Stimulated activated CD4-positive, alpha-beta T cell treated with anti-CD3 and anti-CD28 coated beads, TNF-alpha, amount 100 ng/mL, for 1 hour (primary cell): ENCODE data around the gene ACIN1.
A peak's percentile ranks its signal among the peaks of the same experiment; 100 is the strongest.
"Not testable (repeated sequence)": the region's sequence is repeated elsewhere in the genome, so short reads cannot be mapped to it uniquely, and the experiment has no call there.

Experiments used
- DNase-seq, 3 donors: peaks; one replicate each; pipeline ENCODE4 v3.0.0-alpha.2; 2020; ENCODE audit warnings: low read depth in 3 of 3, low spot score in 1 of 3

ACIN1 gene

DNA sequence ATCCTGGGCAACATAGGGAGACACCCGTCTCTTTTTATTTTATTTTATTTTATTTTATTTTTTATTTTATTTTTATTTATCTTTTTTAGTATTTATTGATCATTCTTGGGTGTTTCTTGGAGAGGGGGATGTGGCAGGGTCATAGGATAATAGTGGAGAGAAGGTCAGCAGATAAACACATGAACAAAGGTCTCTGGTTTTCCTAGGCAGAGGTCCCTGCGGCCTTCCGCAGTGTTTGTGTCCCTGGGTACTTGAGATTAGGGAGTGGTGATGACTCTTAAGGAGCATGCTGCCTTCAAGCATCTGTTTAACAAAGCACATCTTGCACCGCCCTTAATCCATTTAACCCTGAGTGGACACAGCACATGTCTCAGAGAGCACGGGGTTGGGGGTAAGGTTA, 12.7 kb upstream of the ACIN1 start:
- DNase-seq: not testable (repeated sequence)

DNA sequence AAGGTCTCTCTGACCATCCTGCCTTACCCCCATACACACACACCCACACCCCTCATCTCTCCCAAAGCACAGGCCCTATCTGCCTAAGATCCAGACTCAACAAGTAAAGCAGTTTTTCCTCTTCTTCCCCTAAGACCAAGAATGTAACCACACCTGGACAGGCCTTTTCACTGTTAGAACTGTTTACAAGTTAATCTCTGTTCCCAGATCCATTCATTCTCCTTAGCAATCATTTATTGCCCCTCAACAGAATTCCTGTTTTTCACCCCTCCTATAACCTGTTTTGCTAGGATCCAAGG, 11.8 kb upstream of the ACIN1 start:
- no peak for DNase-seq

DNA sequence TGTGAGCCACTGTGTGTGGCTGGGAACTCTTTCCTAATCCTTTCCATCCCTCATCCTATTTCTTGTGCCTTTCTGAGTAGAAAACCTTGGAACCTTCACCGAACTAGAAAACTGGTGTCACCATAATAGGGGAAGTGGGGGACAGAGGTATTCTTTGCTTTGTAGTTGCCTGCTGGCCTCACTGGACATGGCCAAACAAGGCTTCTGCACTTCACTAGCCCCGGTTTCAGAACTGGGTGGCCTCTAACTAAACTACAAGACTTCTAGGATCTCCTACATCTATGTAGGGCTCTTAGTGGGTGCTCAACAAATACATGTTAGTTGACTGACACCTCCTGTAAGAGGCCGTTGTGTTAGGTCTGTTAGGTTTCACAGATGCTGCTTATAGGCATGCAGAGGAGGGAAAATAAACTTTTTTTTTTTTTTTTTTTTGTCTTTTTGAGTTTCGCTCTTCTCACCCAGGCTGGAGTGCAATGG, 10.4 kb upstream of the ACIN1 start:
- DNase-seq: no peak

DNA sequence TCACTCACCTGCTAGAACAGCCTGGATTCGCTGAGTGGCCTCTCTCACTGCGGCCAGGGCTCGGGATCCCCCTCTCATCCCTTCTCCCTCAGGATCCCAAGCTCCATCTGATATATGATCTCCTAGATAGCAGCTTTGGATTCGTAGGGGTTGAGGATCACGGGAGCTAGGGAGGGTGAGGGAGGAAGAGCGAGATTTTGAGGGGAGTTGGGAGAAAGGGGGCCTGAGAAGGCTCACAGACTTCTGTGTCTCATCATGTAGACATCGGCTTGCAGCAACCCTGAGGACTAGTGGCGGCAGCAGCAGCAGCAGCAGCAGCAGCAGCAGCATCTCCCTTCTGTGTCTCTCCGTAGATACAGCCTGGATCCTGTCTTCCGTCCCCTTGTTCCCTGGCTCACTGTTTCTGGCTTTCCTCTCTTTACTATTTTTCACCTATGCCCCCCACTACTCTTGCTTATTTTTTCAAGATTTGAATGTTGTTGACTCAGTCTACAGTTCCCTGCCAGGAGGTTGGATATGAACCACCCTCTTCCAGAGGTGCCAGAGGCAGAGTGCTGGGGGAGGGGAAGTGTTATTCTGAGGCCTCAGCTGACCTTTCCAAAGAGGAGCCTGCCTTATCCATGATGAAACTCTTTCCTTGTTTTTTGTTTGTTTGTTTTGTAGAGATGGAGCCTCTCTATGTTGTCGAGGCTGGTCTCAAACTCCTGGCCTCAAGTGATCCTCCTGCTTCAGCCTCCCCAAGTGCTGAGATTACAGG, 9.8 kb upstream of the ACIN1 start, which contains the start of gene CIROP:
Gene CIROP, minus strand, starts transcription at position 399 of the 757 bp plus-strand sequence. Its CDS starts 69 bp downstream, at position 330.
- no peak for DNase-seq

DNA sequence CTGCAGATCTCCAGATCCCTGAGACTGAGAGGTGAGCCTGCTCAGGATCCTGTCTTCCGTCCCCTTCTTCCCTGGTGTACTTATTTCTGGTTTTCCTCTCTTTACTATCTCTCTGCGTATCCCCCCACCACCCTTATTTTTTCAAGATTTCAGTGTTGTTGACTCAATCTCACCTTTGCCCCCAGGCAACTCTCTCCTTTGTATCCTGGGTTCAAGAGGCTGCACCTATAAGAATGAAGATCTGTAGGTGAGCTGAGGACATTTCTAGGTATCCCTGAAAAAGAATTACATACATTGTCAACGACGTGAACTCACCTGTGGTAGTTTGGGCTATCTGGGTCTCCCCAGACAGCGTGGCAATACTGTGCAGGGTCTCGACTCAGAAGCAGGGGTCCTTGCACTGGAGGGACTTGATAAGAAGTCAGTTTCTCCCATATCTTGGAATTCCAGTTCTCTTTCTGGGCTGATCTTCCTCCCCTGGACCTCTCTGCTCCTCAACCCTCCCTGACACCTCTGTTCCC, 9.2 kb upstream of the ACIN1 start:
- no peak for DNase-seq

DNA sequence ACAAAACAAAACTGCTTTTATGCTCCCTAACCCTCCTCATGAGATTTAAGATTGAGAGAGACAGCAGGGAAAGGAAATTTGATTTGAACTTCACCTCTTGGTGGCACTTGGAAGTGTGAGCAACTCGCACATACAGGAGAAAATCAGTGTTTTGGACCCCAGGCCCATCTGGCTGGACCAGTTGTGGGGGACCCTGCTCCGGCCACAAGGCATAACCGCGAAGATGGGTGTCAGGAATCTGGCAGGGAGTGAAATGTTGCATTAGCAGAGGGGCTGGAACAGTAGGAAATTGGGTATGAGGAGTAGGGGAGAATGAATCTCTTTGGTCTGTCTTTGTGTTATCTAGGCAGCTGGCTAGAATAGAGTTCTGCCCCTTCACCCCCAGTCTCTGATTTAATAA, 8.6 kb upstream of the ACIN1 start:
- DNase-seq: no peak

DNA sequence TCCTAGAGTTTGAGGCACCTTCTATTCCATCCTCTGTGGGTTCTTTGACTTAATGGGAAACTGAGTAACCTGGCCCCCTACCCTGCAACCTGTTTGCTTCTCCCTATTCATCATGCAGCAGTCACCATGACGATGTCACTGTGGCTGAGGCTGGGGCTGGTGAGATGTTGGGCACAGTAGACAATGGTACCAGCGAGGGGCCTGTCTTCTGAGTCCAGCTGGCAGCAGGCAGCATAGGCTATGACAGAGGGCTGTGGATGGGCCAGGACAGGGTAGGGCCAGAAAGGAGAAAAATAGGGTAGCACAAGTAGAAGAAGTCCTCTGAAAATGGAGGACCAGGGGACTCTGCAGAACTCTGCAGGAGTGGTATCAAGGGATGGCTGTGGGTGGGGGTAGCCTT, 7.9 kb upstream of the ACIN1 start:
- no peak for DNase-seq

DNA sequence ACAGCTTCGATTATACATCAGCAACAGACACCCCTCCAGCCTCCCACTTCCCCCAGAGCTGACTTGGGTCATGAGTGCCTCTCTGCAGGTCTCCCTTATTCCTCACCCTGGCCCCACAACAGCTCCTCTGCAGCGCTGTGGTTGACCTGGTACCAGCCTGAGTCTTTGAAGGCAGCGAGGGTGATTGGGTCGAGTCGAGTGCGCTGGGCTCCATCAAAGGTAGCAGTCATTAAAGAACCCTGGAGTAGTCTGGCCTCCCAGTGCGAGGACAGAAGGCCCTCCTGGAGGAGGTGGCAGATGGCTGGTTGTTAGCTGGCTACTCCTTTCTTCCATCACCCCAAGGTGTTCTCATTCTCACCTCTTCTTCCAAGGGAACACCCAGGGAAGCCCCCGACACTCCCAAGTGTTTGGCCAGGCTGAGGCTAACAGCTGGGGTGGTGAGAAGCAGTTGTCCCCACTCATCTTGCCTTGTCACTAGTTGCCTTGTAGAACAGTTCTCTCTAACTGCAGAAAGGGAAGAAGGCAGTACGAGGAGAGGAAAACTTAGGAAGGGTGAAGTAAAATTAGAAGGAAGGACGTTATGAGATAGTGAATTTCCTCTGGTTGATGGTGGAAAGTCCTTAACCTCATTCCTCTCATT, 7.2 kb upstream of the ACIN1 start:
- DNase-seq: no peak

DNA sequence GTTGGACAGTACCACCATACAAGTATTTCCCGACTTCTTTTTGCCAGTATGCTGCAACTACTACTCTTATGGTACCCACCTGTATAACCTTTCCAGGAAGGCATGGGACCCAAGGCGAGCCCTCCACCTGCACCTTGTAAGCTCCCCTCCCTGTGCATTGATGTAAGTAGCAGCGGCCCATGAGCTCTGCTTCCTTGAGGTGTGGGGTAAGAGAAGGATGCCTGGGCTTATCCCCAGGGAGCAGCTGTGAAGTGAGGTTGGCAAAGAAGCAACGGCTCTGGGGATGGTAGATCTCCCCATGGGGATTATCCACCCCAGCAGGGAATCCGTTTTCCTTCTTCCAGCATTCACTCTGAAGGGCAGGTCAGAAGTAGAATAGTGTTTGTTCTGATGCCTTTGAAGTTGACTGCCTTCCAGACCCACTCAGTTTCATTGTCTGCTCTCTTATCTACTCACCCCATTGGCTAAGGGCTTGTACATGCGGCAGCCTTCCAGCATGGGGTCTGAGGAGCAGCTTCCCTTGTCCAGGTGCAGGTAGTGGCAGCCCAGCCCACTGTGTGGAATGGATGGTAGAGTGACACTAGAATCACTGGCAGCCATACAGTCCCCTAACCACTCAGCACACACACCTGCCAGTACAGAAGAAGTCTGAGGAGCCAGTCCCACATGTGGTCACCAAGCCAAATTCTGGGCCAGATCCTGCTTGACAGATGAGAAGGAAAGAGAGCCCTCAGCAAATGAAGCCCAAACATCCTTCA, 6.5 kb upstream of the ACIN1 start:
- DNase-seq: no peak

DNA sequence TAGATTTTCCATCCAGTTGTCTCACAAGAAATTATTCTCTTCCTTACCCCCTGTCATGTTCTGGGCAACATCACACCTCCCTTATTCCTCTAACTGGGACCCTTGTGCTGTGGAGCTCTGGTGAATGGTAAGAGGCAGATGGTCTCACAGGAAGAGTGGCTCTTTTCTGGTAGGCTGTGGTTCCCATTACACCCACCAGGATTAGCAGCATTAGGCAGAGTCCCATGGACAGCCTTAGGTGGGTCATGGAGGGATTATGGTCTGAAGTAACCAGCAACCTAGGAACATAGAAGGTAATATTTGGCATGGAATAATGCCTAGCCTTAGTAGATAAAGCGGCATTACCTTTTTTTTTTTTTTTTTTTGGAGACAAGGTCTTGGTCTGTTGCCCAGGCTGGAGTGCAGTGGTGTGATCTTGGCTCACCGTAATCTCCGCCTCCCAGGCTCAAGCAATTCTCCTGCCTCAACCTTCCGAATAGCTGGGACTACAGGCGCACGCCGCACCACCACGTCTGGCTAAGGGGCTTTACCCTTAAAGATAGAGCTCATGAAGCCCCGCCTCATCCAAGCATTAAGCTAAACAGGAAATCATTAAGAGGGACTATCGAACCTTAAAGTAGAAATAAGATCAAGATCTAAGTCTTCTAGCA, 4.4 kb upstream of the ACIN1 start:
- no peak for DNase-seq

DNA sequence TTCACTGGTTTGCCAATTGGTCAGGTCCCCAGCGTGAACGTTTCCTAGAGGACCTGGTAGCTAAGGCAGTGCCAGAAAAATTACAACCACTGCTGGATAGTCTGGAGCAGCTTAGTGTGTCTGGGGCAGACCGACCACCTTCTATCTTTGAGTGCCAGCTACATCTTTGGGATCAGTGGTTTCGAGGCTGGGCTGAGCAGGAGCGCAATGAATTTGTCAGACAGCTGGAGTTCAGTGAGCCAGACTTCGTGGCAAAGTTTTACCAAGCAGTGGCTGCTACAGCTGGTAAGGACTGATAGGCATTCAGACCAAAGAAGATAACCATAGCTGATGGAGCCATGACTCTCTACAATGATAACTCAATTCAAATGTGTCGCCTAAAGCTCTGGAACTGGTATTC, 2.9 kb upstream of the ACIN1 start:
- DNase-seq: no peak

DNA sequence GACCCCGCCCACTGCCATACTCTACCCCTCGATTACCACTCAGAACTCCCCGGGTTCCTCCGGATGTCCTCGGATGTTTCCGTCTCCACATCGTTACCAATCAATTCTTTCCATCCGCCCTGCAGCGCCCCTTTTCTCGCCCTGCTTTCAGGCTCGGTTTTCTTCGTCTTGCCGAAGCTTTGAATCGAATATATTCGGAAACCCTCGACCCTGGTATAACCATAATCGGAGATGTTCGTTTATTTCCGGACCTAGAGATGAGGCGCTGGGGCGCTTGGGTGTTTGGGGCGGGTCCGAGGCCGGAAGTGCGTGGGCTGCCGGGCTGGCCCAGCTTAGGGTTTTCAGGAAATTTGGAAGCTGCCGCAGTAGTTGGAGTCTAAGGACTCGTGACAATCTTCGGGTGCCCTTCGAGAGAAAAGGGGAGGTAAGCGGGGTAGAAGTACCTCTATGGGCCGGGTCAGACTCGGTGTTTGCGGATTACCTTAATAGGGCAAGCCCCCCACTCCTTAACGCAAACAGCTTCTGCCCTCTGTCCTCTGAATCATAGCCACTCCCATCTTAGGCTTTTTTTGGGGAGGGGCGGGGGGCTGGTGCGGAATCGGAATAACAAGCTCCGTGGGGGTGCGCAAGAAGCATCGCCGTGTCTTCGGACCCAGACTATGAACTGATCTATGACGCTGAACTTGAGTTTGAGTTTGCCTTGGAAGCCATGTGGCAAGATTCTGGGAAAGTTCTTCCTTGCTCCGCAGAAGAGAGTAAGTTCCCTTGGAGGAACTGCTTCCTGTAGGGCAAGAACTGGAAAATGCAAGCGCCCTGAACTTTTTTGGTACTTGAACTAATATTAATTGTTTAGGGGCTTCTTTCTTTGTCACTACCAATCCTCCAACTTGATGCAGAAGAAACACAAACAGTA, 516 bp upstream of the ACIN1 start, which contains the start of gene C14orf119:
Gene C14orf119, plus strand, starts transcription at position 310 of the 913 bp plus-strand sequence. CDS start 2,154 bp downstream, outside the sequence.
- peak; percentile 97 to 99 (median 98) for DNase-seq

DNA sequence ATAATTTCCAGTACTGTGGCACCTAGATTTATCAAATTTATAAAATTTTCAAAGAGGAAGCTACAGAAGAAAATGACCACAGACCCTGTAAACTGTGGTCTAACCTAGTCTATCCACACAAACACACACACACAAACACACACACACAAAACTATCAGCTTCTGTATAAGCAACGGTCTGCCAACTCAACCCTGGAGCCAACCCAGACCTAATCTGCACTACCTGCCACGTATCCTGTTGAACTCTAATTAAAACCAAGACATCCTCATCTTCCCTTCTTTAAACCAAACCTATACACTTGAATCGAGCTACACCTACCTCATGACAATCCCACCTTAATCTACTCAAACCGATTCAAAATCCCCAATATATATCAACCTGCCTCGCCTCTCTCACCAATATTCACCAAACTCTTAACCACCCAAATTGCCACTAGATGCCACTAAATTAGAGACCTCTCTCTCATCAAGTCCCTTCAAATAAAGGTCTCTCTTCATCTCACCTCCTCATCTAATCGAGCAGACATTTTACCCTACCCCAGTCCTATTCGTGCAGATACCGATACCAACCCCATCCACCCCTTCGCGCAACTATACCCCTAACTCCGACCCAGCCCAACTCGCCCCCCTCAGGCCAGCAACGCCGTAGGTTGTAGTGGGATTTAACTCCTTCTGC, 808 bp downstream of the ACIN1 start:
- DNase-seq: no peak

DNA sequence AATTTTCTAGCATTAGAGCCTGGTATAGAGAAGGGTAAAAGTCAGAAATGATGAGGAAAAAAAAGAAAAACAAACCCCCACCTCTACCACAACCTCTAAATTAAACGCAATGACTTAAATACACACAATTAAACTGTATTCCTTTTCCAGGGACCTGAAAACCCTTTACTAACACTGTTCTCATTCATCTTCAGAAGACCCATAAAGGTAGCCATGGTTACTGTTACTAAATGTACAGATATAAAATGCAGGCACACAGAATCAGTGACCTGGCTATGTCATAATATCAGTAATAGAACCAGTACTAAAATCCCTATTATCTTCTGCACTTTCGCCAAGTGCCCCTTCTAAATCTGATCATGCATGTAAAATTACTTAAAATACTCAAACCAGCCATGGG, 1.4 kb downstream of the ACIN1 start:
- DNase-seq: no peak

DNA sequence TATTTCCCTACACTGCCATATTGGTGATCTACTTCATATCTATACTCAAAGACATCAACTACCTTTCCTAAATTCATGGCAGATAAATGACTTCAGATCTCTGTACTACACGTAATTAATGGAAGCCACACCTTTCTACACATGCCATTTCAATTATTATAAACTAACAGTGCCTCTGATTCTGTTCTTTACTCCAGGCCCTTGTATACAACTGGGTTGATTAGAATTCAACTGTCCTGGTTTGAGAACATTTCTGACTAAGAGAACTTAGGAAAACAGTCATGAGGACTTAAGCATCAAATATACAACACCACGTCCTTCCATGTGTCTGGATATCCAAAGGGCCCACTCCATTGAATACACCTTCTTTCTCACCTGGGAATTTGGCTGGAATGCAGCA, 1.8 kb downstream of the ACIN1 start:
- no peak for DNase-seq

DNA sequence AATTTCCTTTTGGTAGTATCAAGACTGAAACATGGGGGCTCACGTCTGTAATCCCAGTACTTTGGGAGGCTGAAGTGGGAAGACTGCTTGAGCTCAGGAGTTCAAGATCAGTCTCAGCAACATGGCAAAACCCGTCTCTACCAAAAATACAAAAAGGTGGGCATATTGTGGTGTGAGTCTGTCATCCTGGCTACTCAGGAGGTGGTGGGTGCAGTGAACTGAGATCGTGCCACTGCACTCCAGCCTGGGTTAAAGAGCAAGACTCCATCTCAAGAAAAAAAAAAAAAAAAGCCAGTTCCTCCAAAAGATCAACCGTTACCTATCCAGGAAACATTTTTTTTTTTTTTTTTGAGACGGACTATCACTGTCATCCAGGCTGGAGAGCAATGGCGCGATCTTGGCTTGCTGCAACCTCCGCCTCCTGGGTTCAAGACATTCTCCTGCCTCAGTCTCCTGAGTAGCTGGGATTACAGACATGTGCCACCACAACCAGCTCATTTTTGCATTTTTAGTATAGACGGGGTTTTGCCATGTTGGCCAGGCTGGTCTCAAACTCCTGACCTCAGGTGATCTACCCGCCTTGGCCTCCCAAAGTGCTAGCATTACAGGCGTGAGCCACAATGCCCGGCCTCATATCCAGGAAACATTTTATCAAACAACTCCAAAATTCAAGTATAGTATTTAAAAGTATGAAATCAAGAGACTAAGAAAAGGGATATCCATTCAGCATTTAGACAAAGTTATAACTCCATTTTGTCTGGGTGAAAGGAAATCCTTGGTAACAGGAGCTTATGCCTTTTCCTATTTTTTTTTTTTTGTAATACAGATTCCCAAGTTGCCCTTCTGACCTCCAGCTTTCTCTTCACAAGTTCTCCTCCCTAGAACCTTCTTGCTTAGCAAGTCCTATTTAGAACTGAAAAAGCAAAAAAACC, 3.4 kb downstream of the ACIN1 start:
- no peak for DNase-seq

DNA sequence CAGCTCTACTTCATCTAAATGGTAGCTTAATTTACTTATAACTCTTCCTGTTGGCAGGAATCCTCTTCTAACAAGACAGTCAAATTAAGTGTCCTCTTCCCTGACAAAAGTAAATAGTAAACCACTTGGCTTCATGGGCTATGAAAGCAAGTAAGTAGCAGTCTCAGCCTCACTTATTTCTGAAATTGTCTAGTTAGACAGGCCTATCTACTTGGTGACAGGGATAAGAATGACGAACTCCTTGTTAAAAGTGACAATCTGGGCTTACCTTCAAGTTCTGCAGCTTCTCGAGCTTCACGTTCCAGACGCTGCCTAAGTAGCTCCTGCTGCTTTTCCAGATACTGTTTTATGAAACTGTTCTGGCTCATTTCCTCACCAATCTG, 4.7 kb downstream of the ACIN1 start:
- DNase-seq: no peak

DNA sequence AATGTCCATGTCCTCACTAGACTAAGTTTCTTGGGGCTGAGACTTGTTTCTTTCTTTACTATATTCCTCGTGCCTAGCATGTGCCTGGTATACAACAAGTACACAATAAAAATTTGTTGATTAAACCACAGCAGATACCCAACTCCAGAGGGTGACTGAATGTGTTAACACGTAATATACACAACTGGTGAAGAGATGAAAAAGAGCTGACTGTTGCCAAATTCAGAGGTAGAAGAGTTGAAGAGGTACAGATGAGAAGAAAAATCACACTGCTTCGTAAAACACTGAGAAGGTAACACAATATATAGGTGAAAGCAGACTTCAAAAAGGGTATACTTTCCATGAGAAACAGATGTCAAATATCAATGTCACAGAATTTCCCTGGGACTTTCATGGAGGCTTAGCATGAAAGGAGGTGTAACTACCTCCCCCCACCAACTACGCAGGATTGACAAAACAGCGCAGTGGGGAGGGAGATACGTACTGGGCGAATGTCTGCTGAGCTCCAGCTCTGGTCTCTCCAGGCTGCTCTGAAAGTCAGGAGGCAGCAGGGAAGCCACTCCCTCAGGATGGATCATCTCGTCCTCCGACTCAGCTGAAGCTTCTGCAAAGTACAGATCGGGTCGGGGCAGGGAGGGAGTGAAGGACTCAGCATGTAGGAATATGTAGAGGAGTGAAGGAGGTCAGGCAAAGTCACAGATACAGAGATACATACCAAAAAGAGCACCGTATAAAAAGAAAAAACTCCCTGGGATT, 5.3 kb downstream of the ACIN1 start:
- no peak for DNase-seq
